MM.1S (cell line): ENCODE results near the gene ZNF627.
"Not testable (repeated sequence)": the region's sequence is repeated elsewhere in the genome, so short reads cannot be mapped to it uniquely, and the experiment has no call there.

ENCODE experiments used
- CTCF ChIP-seq: fragments of 300-600 bp; sonication (generic); IDR thresholded peaks from 2 replicates; pipeline ENCODE4 v1.5.1; 2016; ENCODE audit warnings: antibody characterized with exemption, low read length, mixed read lengths
- EZH2 ChIP-seq: fragments of 300-600 bp; sonication (generic); optimal IDR thresholded peaks from 2 replicates; pipeline ENCODE3; 2017; ENCODE audit warnings: low read depth, mild to moderate bottlenecking, antibody characterized with exemption, low read length, mixed read lengths
- EZH2phosphoT487 ChIP-seq: fragments of 300-600 bp; sonication (generic); IDR thresholded peaks from 2 replicates; pipeline ENCODE4 v1.6.1; 2018; ENCODE audit warnings: antibody characterized with exemption, low read length

GRCh38 chr19:11573354-11573753 is 23.9 kb upstream of the ZNF627 start:
- not testable (repeated sequence) for TF ChIP-seq EZH2, CTCF, EZH2phosphoT487
